ENCODE data around the gene CYSRT1.

The CYSRT1 gene, protein sequence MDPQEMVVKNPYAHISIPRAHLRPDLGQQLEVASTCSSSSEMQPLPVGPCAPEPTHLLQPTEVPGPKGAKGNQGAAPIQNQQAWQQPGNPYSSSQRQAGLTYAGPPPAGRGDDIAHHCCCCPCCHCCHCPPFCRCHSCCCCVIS

DNA sequence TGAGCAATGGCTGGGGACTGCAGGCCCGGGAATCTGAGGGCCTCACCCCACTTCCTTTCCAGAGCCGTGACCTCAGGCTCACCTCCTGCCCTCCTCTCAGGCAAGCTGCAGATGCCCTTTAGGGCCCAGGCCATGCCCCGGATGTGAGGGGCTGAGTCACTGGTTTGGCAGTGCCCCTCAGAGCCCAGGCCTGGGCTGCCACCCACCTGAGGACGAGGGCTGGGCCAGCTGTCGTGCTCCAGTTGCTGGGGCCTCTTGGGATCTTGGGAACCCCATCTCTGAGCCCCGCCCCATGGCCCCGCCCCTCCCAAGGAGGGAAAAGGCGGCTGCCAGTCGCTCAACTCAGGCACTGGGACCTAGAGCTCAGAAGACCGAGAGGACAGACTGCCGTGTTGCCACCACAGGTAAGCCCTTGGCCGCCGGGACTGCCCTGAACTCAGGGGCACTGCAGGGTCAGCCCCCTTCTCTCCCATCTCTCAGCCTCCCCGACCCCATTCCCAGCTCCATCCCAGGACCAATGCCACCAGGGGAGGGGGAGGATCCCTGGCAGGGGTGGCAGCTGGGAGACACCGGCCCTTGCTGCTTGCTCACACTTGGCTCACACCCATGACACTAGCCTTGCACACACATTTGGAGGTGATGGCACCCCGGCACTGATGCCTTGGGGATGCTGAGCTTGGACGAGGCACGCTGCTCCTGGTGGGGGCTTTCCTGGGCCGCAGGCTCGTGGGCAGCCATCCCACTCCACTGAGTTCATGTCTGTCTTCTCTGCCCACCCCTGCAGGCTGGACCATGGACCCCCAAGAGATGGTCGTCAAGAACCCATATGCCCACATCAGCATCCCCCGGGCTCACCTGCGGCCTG lies at the start of gene CYSRT1:
TSS of gene CYSRT1 (plus strand) at position 345 of the 865 bp plus-strand sequence. CDS start at position 793, 448 bp downstream.
- DNase-seq (ENCODE audit: low spot score in 2 of 2) (no peak), ATAC-seq (ENCODE audit: low read depth) (no peak)
- H3K4me3 Mint-ChIP-seq, result peak within 1 kb of the TSS; percentile 89
- peaks cover 2% of the 10 kb centered on the region for H3K36me3 Mint-ChIP-seq
- H3K27me3 Mint-ChIP-seq, result peaks cover 7% of the 10 kb centered on the region
- H3K4me1 Mint-ChIP-seq, result peaks cover 7% of the 10 kb centered on the region
- H3K9me3 Mint-ChIP-seq, result no peaks in the 10 kb centered on the region
- H3K27ac Mint-ChIP-seq, result no peak within 1 kb of the TSS

- Mint-ChIP-seq H3K27me3 (peaks cover 2% of the 10 kb centered on the region), H3K27ac (no peak overlapping the region), H3K4me1 (peaks cover 6% of the 10 kb centered on the region), H3K4me3 (no peak overlapping the region), H3K9me3 (no peaks in the 10 kb centered on the region), H3K36me3 (peaks cover 12% of the 10 kb centered on the region)
- ATAC-seq (ENCODE audit: low read depth), result peak; percentile 31
- DNase-seq (ENCODE audit: low spot score in 2 of 2), result no peak
Measured at GRCh38 chr9:137175345-137175961, 49.5 kb upstream of the CYSRT1 start.

DNA sequence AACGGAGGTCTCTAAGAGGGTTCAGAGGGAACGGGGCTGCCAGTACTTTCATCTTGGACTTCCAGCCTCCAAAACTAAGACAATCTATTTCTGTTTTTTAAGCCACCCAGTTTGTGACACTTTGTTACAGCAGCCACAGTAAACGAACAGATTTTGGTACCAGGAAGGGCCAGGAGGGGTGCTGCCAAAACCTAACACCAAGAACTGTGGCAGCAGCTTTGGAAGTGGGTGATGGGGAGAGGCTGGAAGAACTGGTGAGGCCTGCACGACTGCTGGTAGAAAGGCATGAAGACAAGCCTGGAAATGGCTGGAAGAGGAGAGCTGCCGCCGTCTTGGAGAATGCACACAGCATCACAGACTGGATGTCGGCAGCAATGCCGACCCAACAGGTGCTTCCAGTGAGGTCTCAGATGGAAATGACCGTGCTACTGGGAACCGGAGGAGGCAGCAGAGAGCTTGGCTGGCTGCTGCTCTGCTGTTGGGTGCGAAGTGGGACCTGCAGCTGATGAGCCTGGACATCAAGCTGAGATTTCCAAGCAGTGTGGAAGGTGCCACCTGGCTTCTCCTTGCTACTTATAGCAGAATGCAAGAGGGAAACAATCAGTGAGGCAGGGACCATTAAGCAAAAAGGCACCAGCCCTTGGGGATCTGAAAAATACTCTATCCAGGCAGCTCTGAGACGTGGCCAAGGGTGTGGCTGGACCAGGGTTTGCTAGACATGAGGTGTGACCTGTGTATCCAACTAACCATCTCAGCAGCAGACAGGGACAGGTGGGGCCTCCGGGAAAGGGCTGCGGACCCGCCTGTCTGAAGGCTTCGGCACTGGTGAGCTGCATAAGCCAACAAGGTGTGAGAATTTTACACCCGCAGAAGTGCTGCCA lies 48.4 kb upstream of the CYSRT1 start:
- no peak overlapping the region for H3K4me3 Mint-ChIP-seq
- no peak overlapping the region for H3K27ac Mint-ChIP-seq
- H3K36me3 Mint-ChIP-seq, result peaks cover 12% of the 10 kb centered on the region
- ATAC-seq (ENCODE audit: low read depth), result peak; percentile 77
- H3K27me3 Mint-ChIP-seq, result no peaks in the 10 kb centered on the region
- H3K4me1 Mint-ChIP-seq, result peaks cover 6% of the 10 kb centered on the region
- H3K9me3 Mint-ChIP-seq, result no peaks in the 10 kb centered on the region
- peak in 1 of 2 donors; percentile 31 for DNase-seq (ENCODE audit: low spot score in 2 of 2)

DNA sequence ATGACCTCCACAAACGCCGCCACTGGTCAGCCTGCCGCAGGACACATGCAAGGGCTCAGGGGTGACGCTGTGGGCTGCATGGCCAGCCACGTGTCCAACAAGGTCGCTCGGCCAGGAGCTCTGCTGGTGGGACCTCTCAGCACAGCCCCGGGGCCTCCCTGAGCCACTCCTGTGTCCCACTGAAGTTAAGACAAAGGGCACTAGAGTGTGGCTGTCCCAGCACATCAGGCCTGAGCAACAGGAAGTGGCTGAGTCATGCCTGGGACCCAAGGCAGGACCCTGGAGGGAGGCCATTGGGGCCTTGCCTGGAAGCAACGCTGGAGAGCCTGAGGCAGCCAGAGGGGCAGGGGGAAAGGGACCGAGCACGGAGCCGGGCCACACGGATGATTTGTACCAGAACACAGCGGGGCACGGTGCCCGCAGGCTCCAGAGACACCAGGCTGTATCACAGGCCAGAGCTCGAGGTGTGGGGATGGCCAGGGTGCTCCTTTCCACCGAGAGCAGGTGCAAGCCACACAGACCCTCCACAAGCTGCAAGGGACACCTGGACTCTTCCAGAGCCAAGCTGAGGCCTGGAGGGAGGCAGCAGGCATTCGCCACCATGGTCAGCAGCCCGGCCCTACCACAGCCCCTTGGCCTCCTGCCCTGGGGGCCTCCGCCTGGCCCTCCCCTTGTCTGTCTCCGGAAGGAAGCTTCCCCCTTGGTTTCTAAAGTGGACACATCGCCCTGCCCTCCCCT lies 46.6 kb upstream of the CYSRT1 start:
- H3K36me3 Mint-ChIP-seq, result peaks cover 17% of the 10 kb centered on the region
- no peak overlapping the region for H3K27ac Mint-ChIP-seq
- H3K9me3 Mint-ChIP-seq, result no peaks in the 10 kb centered on the region
- no peaks in the 10 kb centered on the region for H3K27me3 Mint-ChIP-seq
- peaks cover 6% of the 10 kb centered on the region for H3K4me1 Mint-ChIP-seq
- ATAC-seq (ENCODE audit: low read depth) (no peak), DNase-seq (ENCODE audit: low spot score in 2 of 2) (no peak)
- no peak overlapping the region for H3K4me3 Mint-ChIP-seq

DNA sequence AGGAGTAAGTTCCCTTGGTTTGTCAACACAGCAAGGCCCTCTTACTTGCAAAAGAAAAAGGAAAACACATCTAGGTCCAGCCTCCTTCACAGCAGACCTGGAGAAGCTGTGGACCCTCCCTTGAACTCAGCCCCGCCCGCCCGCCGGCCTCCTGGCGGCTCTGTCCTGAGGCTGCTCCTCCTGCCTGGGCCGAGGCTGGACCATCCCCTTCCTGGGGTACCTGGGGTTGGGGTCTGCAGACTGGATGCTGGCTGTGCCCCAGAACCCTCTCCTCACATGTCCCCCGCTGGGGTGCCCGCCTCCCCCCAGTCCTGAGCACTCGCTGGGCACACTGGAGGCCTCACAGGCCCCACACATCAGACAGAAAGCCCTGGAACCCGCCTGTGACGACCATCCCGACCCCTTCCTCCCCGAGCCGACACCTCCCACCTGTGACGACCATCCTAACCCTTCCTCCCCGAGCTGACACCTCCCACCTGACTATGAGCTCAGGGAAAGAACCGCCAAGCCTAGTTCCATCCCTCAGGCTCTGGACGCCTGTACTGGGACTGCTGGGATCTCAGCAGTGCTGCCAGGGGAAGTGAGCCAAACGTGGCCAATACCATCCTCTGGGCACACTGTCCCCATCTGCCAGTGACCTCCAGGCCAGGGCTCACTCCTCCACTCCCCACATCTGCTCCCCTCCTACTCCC lies 45.9 kb upstream of the CYSRT1 start:
- no peak overlapping the region for H3K4me3 Mint-ChIP-seq

GRCh38 chr9:137179761-137180160 lies 45.2 kb upstream of the CYSRT1 start:
- Mint-ChIP-seq H3K4me3 (no peak overlapping the region), H3K27me3 (no peaks in the 10 kb centered on the region), H3K9me3 (no peaks in the 10 kb centered on the region), H3K27ac (no peak overlapping the region), H3K36me3 (peaks cover 29% of the 10 kb centered on the region), H3K4me1 (peaks cover 12% of the 10 kb centered on the region)
- no peak for ATAC-seq (ENCODE audit: low read depth)
- DNase-seq (ENCODE audit: low spot score in 2 of 2), result no peak

More for the DNA sequence above, 45.9 kb upstream of the CYSRT1 start:
- Mint-ChIP-seq H3K27ac (no peak overlapping the region), H3K4me1 (peaks cover 6% of the 10 kb centered on the region), H3K27me3 (no peaks in the 10 kb centered on the region), H3K9me3 (no peaks in the 10 kb centered on the region), H3K36me3 (peaks cover 22% of the 10 kb centered on the region)
- DNase-seq (ENCODE audit: low spot score in 2 of 2), result no peak
- no peak for ATAC-seq (ENCODE audit: low read depth)

GRCh38 chr9:137180491-137180890 lies 44.5 kb upstream of the CYSRT1 start:
- Mint-ChIP-seq H3K4me3 (no peak overlapping the region), H3K4me1 (peaks cover 12% of the 10 kb centered on the region)
- no peak for ATAC-seq (ENCODE audit: low read depth)

GRCh38 chr9:137181680-137182079 lies 43.3 kb upstream of the CYSRT1 start:
- Mint-ChIP-seq H3K36me3 (peaks cover 29% of the 10 kb centered on the region), H3K9me3 (no peaks in the 10 kb centered on the region), H3K27me3 (no peaks in the 10 kb centered on the region), H3K4me1 (peaks cover 6% of the 10 kb centered on the region), H3K4me3 (no peak overlapping the region), H3K27ac (no peak overlapping the region)
- DNase-seq (ENCODE audit: low spot score in 2 of 2) (no peak), ATAC-seq (ENCODE audit: low read depth) (no peak)

More at GRCh38 chr9:137180491-137180890, 44.5 kb upstream of the CYSRT1 start:
- Mint-ChIP-seq H3K36me3 (peaks cover 29% of the 10 kb centered on the region), H3K9me3 (no peaks in the 10 kb centered on the region), H3K27me3 (no peaks in the 10 kb centered on the region), H3K27ac (no peak overlapping the region)
- no peak for DNase-seq (ENCODE audit: low spot score in 2 of 2)

- no peak for DNase-seq (ENCODE audit: low spot score in 2 of 2)
- H3K27ac Mint-ChIP-seq, result no peak overlapping the region
- H3K4me3 Mint-ChIP-seq, result no peak overlapping the region
- H3K27me3 Mint-ChIP-seq, result no peaks in the 10 kb centered on the region
- H3K36me3 Mint-ChIP-seq, result peaks cover 24% of the 10 kb centered on the region
- no peaks in the 10 kb centered on the region for H3K9me3 Mint-ChIP-seq
- H3K4me1 Mint-ChIP-seq, result peaks cover 13% of the 10 kb centered on the region
- no peak for ATAC-seq (ENCODE audit: low read depth)
Measured at GRCh38 chr9:137182836-137183235, 42.1 kb upstream of the CYSRT1 start.

DNA sequence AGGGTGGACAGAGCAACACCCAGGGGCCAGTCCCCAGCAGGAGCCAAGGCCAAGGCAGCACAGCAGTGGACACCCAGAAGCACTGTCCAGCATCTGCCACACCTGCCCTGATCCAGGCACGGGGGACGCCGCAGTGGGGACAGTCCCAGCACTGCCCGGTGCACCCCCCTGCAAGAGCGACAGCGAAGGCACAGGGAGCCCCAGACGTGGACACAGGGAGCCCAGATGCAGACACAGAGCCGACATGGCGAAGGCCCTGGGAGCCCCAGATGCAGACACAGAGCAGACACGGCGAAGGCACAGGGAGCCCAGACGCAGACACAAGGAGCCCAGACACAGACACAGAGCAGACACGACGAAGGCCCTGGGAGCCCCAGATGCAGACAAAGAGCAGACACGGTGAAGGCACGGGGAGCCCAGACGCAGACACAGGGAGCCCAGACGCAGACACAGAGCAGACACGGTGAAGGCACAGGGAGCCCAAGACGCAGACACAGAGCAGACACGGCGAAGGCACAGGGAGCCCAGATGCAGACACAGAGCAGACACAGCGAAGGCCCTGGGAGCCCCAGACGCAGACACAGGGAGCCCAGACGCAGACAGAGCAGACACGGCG lies 40.9 kb upstream of the CYSRT1 start:
- DNase-seq (ENCODE audit: low spot score in 2 of 2) (no peak), ATAC-seq (ENCODE audit: low read depth) (no peak)
- Mint-ChIP-seq H3K4me3 (no peak overlapping the region), H3K4me1 (peaks cover 15% of the 10 kb centered on the region), H3K27ac (no peak overlapping the region), H3K27me3 (no peaks in the 10 kb centered on the region), H3K36me3 (peaks cover 23% of the 10 kb centered on the region), H3K9me3 (no peaks in the 10 kb centered on the region)

DNA sequence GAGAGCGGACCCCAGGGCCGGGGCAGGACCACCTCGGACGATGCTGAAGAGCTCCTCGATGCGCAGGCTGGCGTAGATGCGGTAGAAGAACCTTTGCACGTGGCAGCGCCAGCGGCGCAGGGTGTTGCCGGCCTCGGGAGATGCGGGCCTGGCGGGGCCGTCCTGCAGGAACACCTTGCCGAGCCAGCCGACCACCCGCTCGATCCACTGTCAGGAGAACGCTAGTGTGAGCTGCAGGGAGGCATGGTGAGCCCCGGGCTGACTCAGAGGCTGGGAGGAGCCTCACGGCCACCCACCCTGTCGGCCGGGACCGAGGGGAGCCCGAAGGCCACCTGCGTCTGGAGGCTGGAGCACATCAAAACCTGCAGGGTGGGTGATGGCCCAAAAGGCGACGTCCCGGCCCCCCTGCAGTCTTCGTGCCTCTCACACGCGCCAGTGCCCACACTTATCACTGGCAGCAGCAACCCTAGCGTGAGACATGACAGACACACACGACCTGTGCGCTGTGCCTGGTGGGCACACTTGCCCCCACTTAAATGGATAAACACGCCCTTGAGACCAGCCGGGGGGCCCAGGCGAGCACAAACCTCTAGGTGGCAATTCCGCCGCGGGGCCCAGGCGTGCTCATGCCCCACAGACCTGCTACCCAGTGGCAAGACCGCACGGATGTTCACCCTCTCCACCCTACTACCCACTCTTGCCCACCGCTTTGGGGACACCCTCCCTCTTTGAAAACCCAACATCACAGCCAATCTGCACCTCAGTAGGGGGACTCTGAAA lies 39.9 kb upstream of the CYSRT1 start:
- Mint-ChIP-seq H3K9me3 (no peaks in the 10 kb centered on the region), H3K27ac (no peak overlapping the region), H3K4me3 (no peak overlapping the region), H3K36me3 (peaks cover 17% of the 10 kb centered on the region), H3K27me3 (no peaks in the 10 kb centered on the region), H3K4me1 (peaks cover 20% of the 10 kb centered on the region)
- ATAC-seq (ENCODE audit: low read depth), result no peak
- DNase-seq (ENCODE audit: low spot score in 2 of 2), result no peak

- no peak for DNase-seq (ENCODE audit: low spot score in 2 of 2)
- ATAC-seq (ENCODE audit: low read depth), result no peak
- Mint-ChIP-seq H3K4me3 (no peak overlapping the region), H3K4me1 (peaks cover 20% of the 10 kb centered on the region), H3K27me3 (no peaks in the 10 kb centered on the region), H3K36me3 (peaks cover 20% of the 10 kb centered on the region), H3K9me3 (no peaks in the 10 kb centered on the region), H3K27ac (no peak overlapping the region)
Measured at GRCh38 chr9:137185921-137186320, 39.1 kb upstream of the CYSRT1 start.

Data from memory B cell (primary cell).